KG1 (cell line): ENCODE data around the gene DEFB123.

ENCODE experiments used
- DNase-seq: peaks from one replicate; lab custom pipeline; 2025; lab: John Stamatoyannopoulos, UW

Gene DEFB123

GRCh38 chr20:31474097-31474436 lies 33.6 kb downstream of the DEFB123 start:
- DNase-seq = no peak

GRCh38 chr20:31474758-31475427 lies 34.5 kb downstream of the DEFB123 start, which contains the start of the genes DEFB124 and REM1:
DEFB124 (minus strand) TSS chr20:31475127; CDS start chr20:31473013, 2,114 bp downstream.
REM1 (plus strand) TSS chr20:31475288; CDS start chr20:31476446, 1,158 bp downstream.
- DNase-seq = no peak

GRCh38 chr20:31475472-31476293 lies 35.3 kb downstream of the DEFB123 start:
- no peak for DNase-seq

DNA sequence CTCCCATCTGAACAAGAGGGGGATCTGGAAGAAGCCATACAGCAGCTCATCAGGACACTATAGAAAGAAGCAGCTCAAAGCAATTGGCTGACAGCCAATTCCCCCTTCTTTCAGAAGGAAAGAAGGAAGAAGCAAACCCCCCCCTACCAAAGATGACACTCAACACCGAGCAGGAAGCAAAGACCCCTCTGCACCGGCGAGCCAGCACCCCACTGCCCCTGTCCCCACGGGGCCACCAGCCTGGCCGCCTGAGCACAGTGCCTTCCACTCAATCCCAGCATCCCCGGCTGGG lies 35.8 kb downstream of the DEFB123 start:
- no peak for DNase-seq

GRCh38 chr20:31476643-31477215 lies 36.3 kb downstream of the DEFB123 start:
- no peak for DNase-seq

DNA sequence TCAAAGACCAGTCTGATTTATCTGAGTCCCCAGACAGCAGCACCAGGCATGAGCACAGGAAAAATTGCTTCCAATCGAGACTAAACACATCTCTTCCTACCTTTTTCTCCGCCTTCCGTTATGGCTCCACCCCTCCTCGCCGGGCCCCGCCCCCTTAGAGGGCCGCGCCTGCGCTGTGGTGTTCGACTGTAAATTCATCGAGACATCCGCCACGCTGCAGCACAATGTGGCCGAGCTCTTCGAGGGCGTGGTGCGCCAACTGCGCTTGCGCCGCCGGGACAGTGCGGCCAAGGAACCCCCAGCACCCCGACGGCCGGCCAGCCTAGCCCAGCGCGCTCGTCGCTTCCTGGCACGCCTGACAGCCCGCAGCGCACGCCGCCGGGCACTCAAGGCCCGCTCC lies 43.6 kb downstream of the DEFB123 start:
- no peak for DNase-seq

DNA sequence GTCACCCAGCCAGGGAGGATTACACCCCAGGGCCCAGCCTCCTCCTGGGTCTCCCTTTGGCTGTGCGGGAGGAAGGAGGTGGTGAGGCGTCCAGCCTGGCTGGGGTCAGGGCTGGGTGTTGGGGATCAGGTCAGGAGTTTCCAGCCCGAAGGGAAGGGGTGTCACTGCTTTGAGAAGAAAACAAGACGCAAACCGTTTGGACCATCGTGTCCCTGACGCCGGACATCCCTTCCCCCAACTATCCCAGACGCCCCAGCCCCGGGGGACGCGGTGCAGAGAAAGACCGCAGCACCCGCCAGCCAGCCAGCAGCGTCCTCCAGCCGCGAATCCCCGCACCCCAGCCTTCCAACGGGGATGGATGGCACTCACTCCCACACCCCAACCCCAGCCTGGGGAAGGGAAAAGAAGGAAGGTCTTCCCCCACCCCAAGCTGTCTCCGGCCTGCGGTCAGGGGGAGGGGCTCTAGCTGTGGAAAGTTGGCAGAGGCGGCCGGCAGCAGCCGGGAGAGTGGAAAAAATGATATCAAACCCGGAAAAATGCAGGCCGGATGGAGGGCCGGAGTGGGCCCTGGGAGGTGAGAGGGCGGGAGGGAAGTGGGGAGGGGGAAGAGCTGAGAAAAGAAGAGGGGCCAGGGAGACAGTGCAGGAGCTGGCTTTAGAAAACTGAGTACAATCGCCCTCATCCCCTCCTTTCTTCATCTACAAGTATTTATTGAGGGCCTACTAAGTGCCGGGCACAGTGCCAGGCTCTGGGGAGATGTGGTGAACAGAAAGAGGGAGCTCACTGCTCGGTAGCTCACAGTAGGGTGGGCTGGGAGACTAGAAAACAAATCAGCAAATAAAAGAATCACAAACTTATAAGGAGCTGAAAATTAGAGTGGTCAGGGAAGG lies 45.3 kb downstream of the DEFB123 start:
- DNase-seq = no peak

DNA sequence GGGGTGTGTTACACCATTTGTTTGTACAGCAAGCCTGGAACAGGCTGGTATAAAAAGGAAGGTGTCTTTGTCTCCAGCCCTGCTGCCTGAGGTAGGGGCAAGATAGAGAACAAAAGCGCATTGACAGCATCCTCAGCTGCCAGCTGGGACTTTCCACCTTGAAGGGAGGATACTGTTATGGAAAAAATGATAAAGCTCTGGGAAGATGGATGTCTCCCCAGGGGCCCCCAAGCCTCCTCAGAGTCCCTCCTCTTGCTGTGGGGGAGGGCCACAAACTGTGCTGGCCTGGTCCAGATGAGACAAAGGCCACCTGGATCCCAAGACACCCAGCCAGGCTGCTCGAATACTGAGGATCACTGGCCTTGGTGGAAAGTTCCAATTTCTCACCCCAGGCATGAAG lies 47.7 kb downstream of the DEFB123 start:
- DNase-seq = no peak

GRCh38 chr20:31489152-31489551 lies 48.7 kb downstream of the DEFB123 start:
- no peak for DNase-seq

- DNase-seq = no peak
Observed at GRCh38 chr20:31490752-31491151, 50.3 kb downstream of the DEFB123 start.

DNA sequence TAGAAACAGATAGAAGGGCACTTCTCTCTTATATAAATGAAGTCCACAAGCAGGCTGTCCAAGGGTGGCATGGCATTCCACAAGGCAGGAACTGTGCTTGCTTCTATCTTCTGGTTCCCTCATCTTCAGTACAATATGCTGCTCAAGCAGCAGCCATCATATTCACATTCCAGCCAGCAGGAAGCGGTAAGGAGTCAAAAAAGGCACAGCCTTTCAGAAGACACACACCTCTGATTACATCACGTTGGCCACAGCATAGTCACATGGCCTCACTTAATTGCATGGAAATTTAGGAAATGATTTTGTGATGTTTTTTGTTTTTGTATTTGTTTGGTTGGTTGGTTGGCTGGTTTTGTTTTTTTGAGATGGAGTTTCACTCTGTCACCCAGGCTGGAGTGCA lies 53.7 kb downstream of the DEFB123 start:
- DNase-seq = no peak

DNA sequence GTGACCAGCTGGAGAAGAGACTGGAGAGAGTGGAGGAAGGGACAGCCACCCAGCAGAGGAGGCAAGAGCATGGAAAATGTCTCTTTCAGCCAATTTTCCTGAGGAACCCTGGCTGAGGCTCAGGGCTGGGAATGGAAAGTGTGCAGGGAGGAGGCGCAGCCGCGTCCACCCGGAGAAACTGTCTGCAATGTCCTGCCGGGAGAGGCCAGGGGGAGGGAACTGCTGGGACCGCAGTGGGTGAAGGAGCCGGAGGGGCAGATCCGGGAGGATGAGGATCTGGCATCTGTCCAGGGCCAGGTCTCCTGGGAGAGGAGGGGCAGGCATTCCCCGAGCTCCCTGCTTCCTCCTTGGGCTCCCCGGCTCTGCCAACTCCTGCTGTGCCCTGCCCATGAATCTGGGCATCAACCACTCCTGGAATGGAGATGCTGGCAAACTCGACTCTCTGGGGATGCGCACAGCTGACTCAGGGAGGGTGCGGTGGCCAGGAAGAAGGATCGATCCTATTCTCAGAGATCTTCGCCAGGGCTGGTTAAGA lies 56.4 kb downstream of the DEFB123 start:
- no peak for DNase-seq

DNA sequence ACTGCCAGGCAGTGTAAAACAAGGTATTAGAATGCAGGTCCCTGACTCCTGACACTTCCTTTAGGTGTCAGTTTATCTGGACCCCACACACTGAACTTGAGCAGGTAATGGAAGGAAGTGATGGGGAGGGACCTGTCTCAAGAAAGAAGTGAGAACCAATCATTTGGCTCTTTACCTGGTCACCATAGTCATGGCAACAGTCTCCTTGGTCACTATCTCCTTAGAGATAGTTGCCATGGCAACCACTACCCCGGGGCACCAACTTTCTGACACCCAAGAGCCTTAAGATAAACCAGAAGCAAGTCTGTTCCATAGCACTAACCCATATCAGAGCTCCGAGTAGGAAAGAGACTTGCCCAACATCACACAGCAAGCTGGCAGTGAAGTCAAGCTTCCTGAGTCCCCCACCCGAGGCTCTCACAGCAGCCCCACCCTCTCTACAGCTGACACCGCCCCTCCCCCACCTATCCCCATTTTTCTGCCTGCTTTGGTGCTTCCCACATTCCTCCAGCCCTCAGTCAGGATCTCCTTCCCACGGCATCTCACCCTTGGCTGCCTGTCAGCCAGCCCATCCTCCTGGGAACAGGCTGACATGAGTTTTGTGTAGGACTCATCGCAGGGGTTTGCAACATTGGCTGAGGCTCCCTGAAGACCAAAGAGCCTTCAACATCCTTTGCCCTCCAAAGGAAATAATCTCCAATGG lies 57.6 kb downstream of the DEFB123 start:
- no peak for DNase-seq
